NCI-H2029 (cell line): ENCODE results near the gene PTPN20.

Source experiments
- DNase-seq: peaks from one replicate; lab custom pipeline; 2025; lab: John Stamatoyannopoulos, UW

The PTPN20 gene

DNA sequence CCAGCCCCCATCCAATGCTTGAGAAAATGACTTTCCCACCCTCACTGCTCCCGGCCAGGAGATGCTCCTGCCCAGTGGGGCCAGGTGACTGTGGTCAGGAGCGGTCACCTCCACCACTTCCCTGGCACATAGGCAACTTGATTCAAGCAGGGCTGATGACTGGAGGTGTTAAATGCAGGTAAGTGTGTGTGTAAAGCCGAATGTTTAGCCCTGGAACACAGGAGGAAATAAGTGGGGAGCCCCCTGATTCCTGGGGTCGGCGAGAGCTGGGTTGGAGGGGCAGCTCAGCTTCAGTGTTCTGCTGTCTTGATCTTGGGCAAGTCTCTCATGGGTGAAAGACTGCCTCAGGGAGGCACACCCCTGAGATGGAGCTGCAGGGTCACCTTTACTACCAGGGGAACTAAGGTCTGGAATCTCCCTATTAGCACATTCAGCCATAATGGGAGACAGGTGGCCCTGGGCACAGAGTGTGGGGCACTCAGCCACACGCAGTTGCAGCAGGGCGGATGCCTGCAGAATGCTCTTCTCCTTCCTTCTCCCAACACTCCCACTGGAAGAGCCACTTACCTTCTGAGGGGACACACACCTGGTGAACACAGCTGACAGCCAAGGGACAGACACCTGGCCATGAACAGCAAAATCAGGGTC is 124.1 kb downstream of the PTPN20 start:
- DNase-seq = no peak

DNA sequence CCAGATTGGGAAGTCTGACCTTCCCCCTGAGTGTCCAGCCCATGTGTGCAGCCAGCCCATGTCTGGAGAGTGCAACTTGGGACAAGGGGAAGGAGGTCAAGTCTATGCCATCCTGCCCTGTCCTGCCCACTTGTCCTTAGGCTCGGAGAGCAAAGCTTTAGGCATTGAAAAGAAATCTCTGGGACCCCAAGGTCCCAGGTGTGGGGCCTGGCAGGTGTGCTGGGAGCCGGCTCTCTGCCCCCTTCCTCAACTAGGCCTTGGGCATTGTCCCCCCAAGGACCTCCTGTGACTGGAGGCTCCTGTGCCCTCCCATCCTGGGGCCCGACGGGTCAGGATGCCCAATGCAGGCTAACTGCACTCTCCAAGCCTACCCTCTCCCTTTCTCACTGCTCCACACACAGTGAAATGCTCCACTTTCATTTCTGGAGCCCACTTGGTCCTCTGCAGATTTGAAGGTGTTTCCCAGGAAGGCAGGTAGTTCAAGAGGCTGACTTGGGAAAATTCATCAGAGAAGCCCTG is 124.7 kb downstream of the PTPN20 start:
- no peak for DNase-seq

DNA sequence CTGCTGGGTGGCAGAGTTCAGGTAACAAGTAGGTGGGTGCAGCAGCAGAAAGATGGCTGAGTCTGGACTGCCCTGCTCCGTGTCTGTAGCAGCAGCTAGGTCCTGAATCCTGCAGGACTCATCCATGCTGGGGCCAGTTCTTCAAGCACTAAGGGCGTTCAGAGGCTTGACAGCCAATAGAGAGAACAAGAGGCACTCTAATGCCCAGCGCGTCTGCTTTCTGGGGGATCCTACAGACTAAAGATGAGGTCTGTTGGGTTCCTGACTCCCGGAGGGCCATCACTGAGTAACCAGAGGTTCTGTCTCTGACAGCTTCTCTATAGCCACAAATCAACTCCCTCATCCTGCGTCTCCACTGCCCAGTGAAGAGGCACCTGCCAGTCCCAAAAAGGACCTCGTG is 125.5 kb downstream of the PTPN20 start:
- no peak for DNase-seq

DNA sequence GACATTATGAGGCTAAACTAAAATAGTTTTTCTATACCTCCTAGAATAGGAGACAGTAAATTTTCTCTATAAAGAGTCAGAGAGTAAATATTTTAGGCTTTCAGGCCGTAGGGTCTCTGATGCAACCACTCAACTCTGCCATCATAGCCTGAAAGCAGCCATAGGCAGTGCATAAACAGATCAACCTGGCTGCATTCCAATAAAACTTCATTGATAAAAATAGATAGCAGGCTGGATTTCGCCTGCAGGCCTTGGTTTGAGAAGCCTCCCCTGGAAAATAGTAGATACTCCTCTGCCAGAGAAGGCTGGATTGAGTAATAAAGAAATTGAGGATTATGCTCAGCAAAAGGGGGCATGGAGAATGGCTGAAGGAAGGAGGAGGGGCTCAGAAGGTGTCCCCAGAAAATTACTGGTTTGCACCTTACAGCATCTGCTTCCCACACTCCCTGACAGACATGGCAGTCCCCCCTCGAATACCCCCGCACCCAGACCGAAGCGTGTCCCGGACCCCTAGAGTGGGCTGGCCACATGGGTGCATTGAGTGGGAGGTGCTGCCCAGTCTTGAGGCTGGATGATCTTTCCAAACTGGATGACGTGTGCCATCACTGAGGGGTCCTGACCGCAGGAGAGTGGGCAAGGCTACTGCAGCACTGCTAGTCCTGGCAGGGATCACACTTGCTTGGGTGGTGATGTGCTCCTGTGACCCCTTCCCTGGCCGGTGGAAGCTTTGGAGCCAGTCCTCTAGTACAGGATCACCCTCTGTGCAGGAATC is 126.6 kb downstream of the PTPN20 start:
- DNase-seq = no peak

DNA sequence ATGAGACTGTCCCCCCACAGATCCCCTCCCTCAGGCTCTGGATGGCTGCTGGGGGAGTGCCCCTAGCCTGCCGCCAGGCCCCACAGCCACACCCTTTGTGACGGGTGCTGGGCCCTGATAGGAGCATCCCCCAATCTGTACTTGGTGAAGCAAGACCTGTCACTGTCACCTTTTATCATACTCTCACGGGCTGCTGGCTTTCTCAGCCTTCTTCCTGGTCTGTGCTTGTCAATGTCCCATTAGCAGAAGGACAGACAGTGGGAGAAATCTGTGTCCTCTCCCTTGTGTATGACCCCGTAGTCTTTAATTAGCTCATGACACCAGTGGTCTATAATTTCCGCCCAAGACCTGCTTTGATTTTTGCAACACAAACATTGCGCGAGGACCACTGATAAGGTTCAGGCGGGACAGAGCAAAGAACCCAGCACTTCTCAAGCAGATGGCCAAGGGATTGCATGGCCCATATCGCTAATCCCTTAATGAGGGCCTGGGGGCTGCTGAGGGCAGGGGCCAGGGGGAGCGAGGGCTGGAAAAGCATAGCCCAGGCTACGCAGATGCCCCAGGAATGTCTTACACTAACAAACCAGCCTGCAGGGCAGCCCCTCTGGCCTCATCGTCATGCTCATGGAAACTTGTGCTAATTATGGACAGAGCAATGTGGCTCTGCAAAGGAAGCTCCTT is 127.8 kb downstream of the PTPN20 start:
- DNase-seq = no peak

DNA sequence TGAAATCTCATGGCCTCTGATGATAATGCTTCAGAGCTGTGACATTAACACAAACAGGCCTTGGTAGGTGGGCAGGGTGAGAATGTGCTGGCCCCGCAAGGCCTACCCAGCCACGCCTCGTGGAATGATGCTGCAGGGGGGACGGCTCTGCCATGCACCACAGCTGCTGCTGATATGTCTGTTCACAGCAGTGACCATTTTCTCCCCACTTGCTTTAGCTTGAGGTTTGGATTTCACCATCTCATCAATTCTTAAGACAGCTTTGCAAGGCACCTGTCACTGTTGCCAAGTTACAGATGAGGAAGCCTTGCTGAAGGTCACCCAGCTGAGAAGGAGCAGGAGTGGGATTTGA is 128.3 kb downstream of the PTPN20 start:
- DNase-seq = no peak

DNA sequence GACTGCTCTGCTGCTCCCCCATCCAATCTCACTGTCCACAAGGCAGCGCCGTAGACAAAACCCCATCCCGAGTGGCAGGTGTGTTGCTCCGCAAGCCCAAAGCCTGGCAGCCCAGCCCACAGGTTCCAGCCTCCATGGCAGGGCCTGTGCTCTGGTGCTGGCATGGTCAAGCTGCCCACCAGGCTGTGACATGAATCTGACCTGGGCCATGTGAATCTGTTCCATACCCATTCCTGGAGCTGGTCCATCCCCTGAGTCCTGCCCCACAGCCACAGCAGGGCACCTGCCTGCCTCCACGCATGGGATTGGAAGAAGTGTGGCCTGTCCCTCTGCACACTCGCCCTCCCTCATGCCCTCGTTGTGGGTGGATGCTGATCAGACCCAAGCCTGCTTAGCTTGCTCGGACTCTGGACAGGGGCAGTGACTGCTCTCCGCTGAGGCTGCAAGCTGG is 128.8 kb downstream of the PTPN20 start:
- no peak for DNase-seq

DNA sequence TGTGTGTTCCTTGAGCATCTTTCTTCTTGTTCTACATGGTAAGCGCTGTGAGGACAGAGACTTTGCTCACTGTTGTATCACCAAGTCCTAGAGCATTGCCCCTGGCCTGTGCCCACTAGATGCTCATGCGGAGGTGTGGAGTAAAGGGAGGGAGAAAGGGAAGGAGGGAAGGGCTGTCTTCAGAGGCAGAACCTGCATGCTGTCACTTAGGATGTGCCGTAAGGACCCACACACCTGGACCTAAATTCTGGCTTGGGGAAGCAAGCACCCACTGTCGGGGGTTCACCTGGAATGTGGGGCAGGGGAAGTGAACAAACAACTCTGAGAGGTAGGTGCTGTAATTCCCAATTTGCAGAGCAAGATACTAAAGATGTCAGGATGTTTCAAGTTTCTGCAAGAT is 129.5 kb downstream of the PTPN20 start:
- DNase-seq = no peak

DNA sequence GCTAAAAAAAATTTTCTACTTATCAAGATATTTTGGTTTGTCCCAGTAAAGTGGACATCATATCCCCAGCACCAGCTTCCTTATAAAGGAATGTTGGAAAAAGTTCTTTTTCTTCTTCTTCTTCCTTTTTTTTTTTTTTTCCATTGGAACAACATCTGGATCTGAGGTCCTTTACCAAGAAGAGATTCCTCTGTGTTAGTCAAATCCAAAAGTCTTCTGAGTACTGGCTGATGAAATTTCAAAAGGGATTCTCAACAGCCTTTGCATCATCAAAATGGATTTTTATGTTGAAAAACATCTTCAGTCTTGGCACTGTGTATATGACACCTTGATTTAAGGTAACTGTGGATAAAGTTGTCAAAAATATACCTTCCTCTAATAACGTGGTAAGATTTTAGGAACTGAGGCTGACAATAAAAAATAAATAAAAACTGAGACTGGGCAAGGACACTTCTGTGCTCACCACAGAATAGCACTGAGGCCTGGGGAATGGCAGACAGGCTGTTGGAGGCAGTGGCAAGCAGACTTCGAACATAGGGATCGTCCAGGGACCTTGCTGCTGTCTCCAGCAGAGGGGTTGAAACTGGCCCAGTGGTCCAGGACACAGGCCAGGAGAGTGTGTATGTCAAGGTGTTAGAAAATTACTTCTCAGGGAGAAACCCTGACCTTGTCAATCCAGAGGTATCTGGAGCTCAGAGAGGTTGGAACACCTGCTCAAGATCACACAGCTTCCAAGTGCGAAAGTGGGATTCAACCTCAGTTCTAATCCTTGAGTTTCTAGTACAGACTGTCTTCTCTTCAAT is 130.4 kb downstream of the PTPN20 start:
- DNase-seq = no peak

DNA sequence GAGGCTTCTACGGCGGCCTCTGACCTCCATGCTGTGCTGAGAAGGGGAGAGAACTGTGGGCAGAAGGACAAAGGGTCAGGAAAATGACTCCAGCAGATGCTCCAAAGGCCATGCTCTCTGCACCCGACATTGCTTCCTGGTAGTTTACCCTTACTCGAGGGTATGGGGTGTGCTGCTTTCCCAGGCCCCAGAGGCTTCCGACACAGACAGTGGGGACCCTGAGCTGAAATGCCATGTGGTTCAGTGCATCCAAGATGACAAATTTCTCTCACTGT is 130.9 kb downstream of the PTPN20 start:
- DNase-seq = no peak

DNA sequence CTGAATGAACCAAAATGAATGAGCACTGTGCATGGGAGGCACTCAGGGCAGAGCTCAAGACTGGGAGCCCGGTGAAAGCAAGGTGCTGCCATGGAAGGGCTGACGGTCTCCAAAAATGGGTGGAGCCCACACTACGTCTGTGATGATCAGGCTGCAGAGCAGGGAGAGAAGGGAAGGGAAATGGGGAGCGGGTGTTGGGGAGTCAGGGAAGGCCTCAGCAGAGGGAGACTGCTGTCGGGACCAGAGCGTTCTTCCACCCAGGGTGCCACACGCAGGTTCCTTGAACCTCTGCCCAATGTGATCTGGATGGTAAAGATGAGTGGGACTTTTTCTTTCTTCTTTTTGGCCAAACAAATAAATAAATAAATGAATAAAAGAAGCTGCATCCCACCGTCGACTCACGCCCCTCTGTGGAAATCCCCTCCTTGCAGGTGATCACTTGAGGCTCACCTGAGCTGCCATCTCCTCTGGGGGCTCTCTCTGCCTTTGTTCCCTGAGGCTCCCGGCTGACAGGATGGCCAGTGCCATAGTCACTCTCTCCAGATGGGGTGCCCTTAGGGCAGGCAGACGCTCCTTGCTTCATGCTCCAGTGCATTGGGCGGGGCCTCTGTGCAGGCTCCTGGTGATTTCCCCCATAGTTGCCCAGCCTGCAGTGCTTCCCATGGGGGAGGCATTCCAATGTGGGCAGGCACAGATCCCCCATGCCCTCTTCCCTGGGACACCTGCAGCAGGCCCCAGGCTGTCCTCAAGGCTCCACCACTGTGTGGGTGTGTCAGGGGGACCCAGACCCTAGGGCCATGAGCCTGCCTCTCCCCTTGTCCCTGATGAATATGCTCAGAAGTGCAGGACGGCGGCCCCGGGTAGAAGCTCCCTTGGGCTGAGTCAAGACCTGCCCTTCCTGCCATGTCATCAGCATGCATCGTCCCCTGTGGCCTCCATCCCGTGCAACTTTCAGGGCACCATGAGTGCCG is 131.8 kb downstream of the PTPN20 start:
- DNase-seq = no peak

DNA sequence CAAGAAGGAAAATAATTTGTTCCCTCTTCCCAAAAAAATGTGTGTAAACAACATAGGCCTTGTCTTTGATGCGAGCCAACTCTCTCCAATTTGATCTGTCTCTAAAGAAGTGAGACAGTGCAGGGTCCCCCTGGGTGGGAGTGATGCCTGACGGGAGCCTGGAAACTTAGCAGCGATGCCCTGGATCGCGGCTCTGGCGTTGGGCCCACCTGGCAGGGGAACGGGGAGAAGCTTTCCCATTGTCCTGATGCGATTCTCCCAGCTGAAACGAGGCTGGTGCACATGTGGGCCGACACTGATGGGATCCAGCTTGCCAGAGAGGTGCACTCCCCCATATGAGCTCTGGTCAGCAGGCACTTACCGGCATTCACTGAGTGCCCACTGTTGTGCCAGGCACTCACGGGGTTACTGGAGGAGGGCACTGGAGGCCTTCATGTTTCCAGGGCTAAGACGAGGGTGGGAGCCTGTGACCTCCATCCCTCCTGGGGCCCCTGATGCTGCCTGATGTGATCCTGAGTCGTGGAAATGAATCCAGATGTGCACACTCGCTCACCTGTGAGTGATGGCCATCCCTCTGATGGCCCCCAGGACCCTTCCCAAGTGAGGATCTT is 132.8 kb downstream of the PTPN20 start:
- no peak for DNase-seq

DNA sequence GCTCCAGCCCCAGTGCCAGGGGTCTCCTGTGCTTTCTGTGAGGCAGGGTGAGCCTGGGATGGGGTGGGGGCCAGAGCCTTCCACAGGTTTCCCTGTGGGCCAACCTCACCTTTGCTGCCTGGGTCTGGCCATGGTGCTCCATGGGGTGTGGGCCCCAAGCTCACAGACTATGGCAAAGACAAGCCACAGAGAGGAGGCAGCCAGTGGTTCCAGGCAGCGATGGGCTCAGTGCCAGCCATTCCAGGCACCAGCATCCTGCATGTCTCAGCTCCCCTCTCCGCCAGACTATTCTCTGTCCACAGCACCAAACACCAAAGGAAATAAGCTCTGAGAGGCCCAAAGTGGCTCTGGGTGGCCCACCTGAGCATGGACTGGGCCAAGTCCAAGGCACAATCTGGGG is 133.5 kb downstream of the PTPN20 start:
- DNase-seq = no peak

DNA sequence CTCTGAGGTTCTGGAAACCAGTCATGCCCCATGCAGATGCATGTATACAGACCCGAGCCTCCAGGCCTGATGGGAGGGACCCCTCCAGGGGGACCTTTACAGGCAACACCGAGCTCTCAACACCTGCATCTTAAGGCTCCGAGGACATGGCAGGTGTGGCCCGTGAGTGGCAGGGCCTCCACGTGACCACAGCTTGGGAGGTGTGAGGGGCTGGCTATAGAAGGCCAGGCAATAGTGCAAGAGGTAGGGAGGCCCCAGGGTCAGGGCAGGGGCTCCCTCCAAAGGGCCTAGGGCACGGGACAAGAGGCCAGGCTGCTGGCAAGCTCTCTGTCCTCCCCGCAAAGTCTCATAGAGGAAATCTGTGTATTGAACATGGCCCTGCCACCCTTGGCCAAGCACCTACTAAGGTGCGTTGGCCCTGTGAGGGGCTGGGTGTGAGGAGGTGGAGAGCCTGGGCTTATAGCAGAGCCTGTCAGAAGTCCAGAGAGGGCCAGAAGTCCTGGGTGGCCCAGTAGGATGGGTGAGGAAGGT is 134.2 kb downstream of the PTPN20 start:
- no peak for DNase-seq

DNA sequence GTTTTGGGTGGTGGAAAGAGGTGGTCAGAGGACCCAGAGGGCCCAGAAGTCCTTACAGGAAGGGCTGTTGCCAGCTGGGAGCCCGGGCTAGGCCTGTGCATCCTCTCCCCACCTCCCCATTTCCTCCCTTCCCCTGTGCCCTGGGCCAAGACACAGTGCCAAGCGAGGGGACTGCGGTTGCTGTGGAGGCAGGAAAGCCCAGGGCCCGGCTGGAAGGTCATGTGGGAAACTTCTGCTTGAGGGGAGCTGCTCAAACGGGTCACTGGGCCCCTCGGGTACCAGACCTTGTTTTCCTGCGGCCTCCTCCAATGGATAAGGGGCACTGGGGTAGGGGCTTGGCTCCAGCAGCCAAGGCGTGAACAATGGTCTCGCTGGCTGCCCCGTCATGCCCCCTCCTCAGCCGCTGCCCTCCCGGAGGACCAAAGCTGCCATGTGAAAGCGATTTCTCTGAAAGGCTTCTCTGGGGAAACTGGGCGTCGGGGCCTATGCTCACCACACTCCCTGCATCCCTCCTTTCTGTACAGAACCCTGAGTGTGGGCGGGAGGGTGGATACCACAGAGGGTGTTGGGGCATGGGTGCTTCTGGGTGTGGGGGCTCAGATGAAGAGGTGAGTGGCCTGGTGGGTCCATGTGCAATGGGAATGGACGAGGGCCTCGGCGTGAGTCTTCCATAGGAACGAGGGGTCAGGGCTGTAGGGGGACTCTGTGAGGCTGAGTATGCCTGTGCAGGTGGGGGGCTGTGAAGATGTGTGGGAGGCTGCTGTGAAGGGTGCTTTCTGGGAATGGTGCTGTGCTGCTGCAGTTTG is 135.3 kb downstream of the PTPN20 start:
- DNase-seq = no peak

DNA sequence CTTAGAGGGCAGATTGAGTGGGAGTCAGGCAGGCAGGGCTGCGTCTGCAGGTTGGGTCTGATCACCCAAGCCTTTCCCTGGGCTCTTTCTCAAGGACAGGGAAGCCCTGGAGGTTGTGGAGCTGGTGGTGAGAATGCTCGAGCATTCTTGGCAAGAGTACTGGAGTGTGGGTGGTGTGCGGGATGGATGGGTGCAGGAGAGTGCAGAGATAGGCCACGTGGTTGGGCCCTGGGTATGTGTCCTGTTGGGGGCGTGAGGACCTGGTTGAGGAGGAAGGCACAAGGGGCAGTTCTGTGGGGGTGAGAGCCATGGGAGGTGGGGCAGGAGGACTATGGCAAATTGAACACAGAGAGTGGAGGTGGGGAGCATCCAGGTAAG is 135.9 kb downstream of the PTPN20 start:
- DNase-seq = no peak

DNA sequence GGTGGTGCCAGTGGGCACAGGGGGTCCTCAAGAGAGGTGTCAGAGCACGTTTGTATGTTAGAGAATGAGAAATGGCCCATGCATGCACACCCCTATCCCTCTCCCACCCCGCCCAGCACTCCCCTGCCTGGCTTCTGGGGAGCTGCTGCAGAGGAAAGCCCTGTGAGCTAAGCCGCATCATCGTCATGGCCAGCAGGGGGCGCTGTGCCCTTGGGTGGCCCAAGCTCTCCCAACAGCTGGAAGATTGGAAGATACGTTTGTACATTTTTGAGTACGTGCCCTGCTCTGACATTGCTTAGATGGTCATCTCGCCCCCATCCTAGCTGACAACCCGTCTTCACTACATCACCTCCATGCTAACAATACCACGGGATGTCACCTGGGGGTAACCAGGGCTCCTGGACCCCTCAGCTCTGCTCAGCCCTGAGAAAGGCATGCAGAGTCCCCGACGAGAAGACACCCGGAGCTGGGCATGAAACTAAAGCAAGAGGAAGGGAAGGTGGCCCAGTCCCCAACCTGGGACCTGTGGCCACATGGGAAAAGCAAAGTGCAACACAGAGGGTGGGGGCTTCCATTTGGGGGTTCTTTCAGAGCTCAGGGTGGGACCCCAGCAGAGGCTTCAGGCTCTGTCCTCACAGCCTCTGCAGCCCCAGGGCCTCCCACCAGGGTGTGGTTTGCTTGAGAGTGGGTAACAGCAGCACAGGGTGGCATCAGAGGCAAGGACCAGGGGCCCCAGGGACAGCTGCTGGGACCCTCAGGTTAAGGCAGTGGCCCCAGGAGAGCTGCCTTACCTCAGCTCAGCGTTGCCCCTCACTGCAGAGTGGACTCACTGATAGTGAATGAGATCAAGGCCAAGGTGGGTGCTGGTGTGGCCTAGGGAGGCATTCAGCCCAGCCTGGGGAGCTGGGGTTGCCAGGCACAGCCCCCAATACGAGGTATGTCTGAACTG is 136.6 kb downstream of the PTPN20 start:
- DNase-seq = peak; percentile 8

DNA sequence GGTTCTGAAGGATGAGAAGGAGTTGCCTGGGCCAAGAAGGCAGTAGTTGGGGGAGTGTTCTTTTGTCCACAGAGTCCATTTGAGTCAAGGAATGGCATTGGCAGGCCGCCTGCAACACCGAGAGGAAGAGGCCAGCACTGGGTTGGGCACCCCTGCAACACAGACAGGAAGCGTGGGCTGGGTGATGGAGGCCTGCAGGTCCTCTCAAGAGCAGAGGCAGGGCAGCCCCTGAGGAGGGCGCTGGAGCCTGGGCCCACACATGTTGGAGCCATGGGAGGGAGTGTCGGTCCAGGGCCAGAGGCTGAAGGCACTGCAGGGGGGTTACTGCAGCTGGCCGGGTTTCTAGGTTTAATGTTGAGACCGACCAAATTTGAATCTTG is 137.3 kb downstream of the PTPN20 start:
- no peak for DNase-seq
